Sigmoid colon (tissue), 7 donors: ENCODE measurements around the gene USP34. TPM values are rescaled to one million over a fixed set of nuclear protein-coding genes. Genes with fewer than 3 reads are reported as not detected.

ENCODE experiments used
- DNase-seq: peaks from one replicate; pipeline ENCODE4 v3.0.0-alpha.2; 2019
- H3K27ac ChIP-seq, 4 donors: fragments of 200-600 bp; sonication (generic); one replicate each; pipeline ENCODE4 v1.5.1; 2016 to 2019; ENCODE audit warnings: mild to moderate bottlenecking in 1 of 4
- H3K27me3 ChIP-seq, 3 donors: fragments of 200-600 bp; sonication (generic); one replicate each; pipeline ENCODE4 v1.5.1; 2019; ENCODE audit warnings: mild to moderate bottlenecking in 1 of 3
- H3K36me3 ChIP-seq, 4 donors: fragments of 200-600 bp; sonication (generic); one replicate each; pipeline ENCODE4 v1.5.1; 2016 to 2019
- H3K4me1 ChIP-seq, 4 donors: fragments of 200-600 bp; sonication (generic); one replicate each; pipeline ENCODE4 v1.5.1; 2017 to 2019
- H3K4me3 ChIP-seq, 4 donors: fragments of 200-600 bp; sonication (generic); one replicate each; pipeline ENCODE4 v1.5.1; 2017 to 2019; ENCODE audit warnings: mild to moderate bottlenecking in 2 of 4, moderate library complexity in 1 of 4
- H3K9me3 ChIP-seq, 4 donors: fragments of 200-600 bp in 3 of 4; sonication (generic) in 3 of 4; one replicate each; pipeline versions ENCODE4 v1.5.1 to v1.6.1; 2013 to 2019
- CTCF ChIP-seq, 4 experiments: fragments of 450-650 bp in 3 of 4; fragments of 200-600 bp in 1 of 4; IDR thresholded peaks; one replicate each; pipeline ENCODE4 v1.5.1; 2016 to 2019; ENCODE audit warnings: antibody characterized with exemption in 4 of 4, mild to moderate bottlenecking in 3 of 4, moderate library complexity in 2 of 4
- EP300 ChIP-seq, 4 donors: sonication (generic); formaldehyde crosslinking; IDR thresholded peaks; one replicate each; pipeline ENCODE4 v1.6.1; 2017; ENCODE audit warnings: antibody characterized with exemption in 4 of 4
- POLR2A ChIP-seq, 2 donors: fragments of 450-650 bp; IDR thresholded peaks; one replicate each; pipeline ENCODE4 v1.6.1; 2016; ENCODE audit warnings: antibody characterized with exemption in 2 of 2, mild to moderate bottlenecking in 2 of 2, moderate library complexity in 2 of 2
- POLR2AphosphoS5 ChIP-seq, 4 donors: sonication (generic); formaldehyde crosslinking; IDR thresholded peaks; one replicate each; pipeline ENCODE4 v1.6.1; 2017; ENCODE audit warnings: antibody characterized with exemption in 4 of 4
- WGBS, 2 donors: extraction: QIAGEN DNeasy Blood & Tissue Kit; methylation state at CpG; one replicate each; pipeline ENCODE4 v1.1.7; 2013; 5-methylcytosine and 5-hydroxymethylcytosine counted together
- intact Hi-C: fragments of 100-400 bp; cut with DNase I; formaldehyde crosslinking; loops from one replicate; pipeline ENCODE4 v1.15.1; 2023
- polyA plus RNA-seq, 3 donors: library from polyadenylated mRNA; stranded (reverse); fragments of 200-250 nt; gene quantifications; one replicate each; pipeline ENCODE4 v1.2.3, GENCODE V29; 2013
- total RNA-seq, 4 donors: library from RNA; depleted of rRNA; stranded (reverse); fragments of >200 nt; gene quantifications; one replicate each; pipeline ENCODE4 v1.1.0, GENCODE V29; 2016
- donor health status: healthy with polysubstance abuse.
- donor health status: Bipolar disorder and iron deficiency.
- donor health status: healthy.

The USP34 gene
- total and polyA plus RNA-seq, 7 donors, result 23.6 to 158 (median 135) TPM

GRCh38 chr2:61354543-61355197 lies 116.2 kb downstream of the USP34 start:
- H3K9me3 ChIP-seq, result peaks cover 0 to 5% (median 0%) of the 10 kb centered on the region in 4 donors
- TF ChIP-seq POLR2AphosphoS5 (IDR thresholded peaks at IDR 0.05) (no peak), POLR2A (IDR thresholded peaks at IDR 0.05) (no peak), EP300 (IDR thresholded peaks at IDR 0.05) (no peak), CTCF (IDR thresholded peaks at IDR 0.05) (no peak)
- peaks cover 0 to 27% (median 14%) of the 10 kb centered on the region in 4 donors for H3K4me1 ChIP-seq
- no peak overlapping the region for H3K4me3 ChIP-seq
- 95 to 97% methylated on average over 4 of the region's 4 CpGs for WGBS, 2 donors
- no peak for DNase-seq
- peaks cover 0 to 19% (median 3%) of the 10 kb centered on the region in 4 donors for H3K36me3 ChIP-seq
- H3K27ac ChIP-seq, result no peak overlapping the region
- H3K27me3 ChIP-seq, result no peaks in the 10 kb centered on the region
- intact Hi-C loops, result no loop called here

GRCh38 chr2:61353909-61354308 lies 117.0 kb downstream of the USP34 start:
- no peak for TF ChIP-seq POLR2AphosphoS5 (IDR thresholded peaks at IDR 0.05)
- no peak for TF ChIP-seq EP300 (IDR thresholded peaks at IDR 0.05)
- no peak for TF ChIP-seq POLR2A (IDR thresholded peaks at IDR 0.05)
- TF ChIP-seq CTCF (IDR thresholded peaks at IDR 0.05), result no peak

DNA sequence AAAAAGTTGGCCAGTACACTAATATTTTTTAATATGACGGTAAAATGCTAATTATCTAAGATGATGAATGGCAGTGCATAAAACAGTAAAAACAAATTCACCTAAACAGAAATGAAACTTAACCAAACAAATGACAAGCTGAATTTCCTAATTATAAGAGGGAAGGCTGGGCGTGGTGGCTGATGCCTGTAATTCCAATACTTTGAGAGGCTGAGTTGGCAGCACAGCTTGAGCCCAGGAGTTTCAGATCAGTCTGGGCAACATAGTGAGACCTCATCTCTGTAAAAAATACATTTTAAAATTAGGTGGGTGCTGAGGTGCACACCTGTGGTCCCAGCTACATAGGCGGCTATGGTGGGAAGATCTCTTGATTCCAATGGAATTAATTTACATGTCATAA lies 120.1 kb downstream of the USP34 start:
- TF ChIP-seq POLR2A (IDR thresholded peaks at IDR 0.05) (no peak), POLR2AphosphoS5 (IDR thresholded peaks at IDR 0.05) (no peak), CTCF (IDR thresholded peaks at IDR 0.05) (no peak), EP300 (IDR thresholded peaks at IDR 0.05) (no peak)
- 65% methylated on average over 3 of the region's 3 CpGs for WGBS, 2 donors
- H3K4me1 ChIP-seq, result no peaks in the 10 kb centered on the region
- DNase-seq, result no peak
- H3K27me3 ChIP-seq, result no peaks in the 10 kb centered on the region
- no peak overlapping the region for H3K4me3 ChIP-seq
- H3K36me3 ChIP-seq, result peaks cover 6 to 56% (median 22%) of the 10 kb centered on the region in 4 donors
- H3K9me3 ChIP-seq, result peaks cover 0 to 5% (median 0%) of the 10 kb centered on the region in 4 donors
- intact Hi-C loops, result no loop called here
- no peak overlapping the region for H3K27ac ChIP-seq

More at GRCh38 chr2:61353909-61354308, 117.0 kb downstream of the USP34 start:
- Histone ChIP-seq H3K4me1 (peaks cover 0 to 21% (median 13%) of the 10 kb centered on the region in 4 donors), H3K4me3 (no peak overlapping the region), H3K9me3 (peaks cover 0 to 5% (median 0%) of the 10 kb centered on the region in 4 donors), H3K27ac (no peak overlapping the region), H3K36me3 (peaks cover 0 to 26% (median 3%) of the 10 kb centered on the region in 4 donors), H3K27me3 (no peaks in the 10 kb centered on the region)
- no peak for DNase-seq
- intact Hi-C loops, result no loop called here
- WGBS, 2 donors, result 99% methylated on average over 6 of the region's 6 CpGs

DNA sequence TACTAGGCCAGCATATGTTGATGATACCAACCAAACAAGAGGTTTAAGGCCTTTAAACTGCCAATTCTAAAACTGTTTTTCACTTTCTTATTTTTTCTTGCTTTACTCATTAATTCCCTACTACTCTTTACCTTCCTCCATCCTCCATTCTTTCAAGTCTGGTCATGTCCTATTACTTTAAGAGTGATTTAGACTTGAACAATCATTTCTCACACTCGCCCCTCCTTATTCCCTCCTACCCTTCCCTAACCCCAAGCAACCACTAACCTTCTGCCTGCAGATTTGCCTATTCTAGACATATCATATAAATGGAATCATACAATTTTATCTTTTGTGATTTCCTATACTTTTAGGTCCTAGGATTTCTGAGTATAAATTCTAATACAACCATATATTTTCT lies 127.7 kb downstream of the USP34 start:
- Histone ChIP-seq H3K27ac (no peak overlapping the region), H3K9me3 (no peaks in the 10 kb centered on the region), H3K36me3 (peaks cover 6 to 83% (median 30%) of the 10 kb centered on the region in 4 donors), H3K27me3 (no peaks in the 10 kb centered on the region), H3K4me1 (no peaks in the 10 kb centered on the region), H3K4me3 (no peak overlapping the region)
- intact Hi-C loops, result no loop called here
- DNase-seq, result no peak
- WGBS, 2 donors, result 95 to 96% methylated on average over 1 of the region's 1 CpG
- TF ChIP-seq CTCF (IDR thresholded peaks at IDR 0.05) (no peak), POLR2AphosphoS5 (IDR thresholded peaks at IDR 0.05) (no peak), EP300 (IDR thresholded peaks at IDR 0.05) (no peak), POLR2A (IDR thresholded peaks at IDR 0.05) (no peak)
